Measurements from ENCODE around the gene LATS2.

The LATS2 gene

DNA sequence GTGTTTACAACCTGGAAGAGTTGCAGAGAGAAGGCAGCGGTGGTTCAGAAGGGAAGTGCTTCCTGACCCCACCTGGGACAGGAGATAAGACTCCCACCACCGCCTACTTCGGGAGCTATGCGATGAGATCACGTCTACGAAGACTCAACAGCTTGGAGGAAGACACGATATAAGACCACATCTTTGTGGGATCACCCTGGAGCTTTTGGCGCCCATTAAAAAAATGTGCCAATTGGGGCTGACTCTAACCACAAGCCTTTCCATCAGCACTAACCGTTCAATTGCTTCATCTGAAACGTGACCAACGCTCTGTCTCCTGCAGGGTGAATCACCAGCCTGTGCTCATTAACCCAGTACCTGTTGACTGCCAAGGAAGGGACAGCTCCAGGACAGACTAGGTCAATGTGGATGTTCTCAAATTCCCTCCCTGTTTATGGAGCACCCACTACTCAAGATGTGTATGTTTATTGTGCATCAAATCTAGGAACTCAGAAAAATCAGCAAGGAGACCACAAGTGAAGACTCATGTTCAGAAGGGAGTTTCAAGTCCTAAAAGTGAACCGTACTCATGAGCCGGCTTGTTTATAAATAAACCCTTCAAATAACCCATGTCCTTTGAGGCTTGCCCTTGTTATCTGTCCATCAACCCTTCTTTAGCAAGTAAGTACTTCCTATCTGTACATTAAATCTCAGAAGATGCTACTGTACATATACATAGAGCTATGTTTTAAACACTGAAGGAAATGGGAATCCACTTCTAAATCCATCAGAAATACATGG is 67.5 kb downstream of the LATS2 start:
- DNase-seq (ENCODE audit: low read depth in 3 of 3), result no peak

- no peak for DNase-seq (ENCODE audit: low read depth in 3 of 3)
Observed at GRCh38 chr13:20993211-20993610, 68.2 kb downstream of the LATS2 start.

DNA sequence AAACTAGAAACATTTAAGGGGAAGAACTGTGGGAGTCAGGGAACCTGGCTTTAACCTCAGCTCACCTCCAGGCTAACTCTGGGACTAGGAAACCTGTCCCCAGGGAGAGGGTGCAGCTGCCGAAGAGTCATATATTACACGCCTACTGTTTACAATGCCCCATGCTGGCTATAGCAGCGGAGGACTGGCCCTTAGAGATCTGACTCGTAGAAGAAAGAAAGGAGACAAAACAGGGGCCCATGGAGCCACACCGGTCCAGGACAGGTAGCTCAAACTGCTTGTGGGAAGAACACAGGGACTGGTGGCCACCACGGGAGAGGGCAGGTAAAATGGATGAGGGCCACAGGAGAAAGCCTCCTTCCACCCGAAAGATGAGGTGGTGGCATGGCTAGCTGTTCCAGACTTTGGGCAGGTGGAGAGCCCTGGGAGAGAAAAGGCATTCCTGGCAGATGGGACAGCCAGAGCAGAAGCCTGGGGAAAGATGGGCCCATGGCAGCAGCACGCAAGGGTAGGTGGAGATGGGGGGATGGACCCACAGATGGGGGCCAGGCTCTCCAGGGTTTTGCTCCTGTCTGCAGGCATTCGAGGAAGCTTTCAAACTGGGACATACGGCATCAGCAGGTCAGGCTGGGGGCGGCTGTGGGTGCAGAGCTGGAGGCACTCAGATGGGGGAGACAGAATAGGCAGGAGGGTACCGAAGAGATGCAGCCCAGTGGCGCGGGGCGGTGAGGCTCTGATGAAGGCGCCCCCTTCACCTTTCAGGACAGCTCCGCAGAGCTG is 69.5 kb downstream of the LATS2 start:
- no peak for DNase-seq (ENCODE audit: low read depth in 3 of 3)

- no peak for DNase-seq (ENCODE audit: low read depth in 3 of 3)
Observed at GRCh38 chr13:20990910-20991525, 70.4 kb downstream of the LATS2 start.

DNA sequence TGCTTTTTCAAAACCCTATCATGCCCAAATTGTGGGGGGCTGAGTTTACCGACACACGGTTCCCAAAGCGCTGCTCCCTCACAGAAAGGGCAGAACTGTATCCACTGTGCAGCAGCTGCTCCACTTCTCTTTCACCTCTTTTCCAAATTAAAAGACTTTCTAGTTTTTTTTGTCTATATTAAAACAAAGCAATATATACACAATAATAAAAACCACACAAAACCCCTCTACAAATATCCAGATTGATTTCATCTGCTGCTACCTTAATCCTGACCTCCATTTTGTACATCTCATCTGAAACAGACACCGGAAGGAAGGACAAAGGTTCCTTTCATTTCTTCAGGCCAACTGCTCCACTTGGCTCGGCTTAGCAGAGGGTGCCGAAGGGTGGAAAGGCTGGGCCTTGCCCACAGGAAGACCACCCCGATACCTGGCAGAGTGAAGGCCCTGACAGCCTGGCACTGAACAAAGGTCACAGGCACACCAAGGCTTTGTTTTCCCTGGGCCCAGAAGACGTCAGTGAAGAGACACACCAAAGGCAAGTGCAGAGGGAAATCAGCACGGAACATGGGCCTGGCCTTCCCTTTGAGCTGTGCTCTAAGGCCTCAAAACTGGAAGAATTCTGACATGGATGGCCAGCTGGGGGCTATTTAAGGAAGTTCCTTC is 71.6 kb downstream of the LATS2 start:
- no peak for DNase-seq (ENCODE audit: low read depth in 3 of 3)

- no peak for DNase-seq (ENCODE audit: low read depth in 3 of 3)
Observed at GRCh38 chr13:20988909-20989655, 72.3 kb downstream of the LATS2 start.

DNA sequence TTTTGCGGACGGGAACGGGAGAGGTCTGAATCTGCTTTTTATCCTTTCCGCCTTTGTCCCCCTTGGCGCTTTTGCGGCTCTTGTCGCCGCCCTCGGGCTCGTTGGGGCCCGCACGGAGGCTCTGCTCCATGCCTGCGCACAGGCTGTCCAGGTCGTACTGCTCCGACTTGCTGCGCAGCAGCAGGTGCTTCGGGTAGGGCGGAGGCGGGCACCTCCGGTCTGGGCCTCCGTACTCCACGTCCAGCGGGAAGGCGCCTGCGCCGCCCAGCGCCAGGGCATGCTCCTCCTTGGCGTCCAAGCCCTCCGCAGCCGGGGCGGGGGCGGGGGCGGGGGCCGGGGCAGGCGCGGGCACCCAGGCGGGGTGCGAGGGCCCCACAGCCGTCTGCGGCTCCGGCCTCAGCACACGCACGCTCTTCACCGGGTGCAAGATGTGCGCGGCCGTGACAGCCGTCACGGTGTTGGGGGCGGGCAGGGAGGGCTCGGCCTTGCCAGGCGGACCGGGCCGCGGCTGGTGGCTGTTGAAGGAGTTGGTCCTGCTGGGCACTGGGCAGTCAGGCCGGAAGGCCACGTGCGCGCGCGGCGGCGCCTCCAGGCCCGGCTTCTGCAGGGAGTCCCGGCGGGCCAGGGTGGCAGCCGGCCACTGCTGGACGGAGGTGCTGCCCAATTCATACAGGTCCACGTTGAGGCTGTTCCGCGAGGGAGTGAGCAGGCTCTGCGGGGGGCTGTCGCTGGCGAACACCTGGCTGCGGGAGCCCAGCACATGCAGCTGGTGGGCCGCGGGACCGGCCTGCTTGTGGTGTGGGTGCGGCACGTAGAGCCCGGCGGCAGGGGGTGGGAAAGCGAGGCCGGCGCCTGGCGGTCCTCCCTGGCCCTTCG is 73.1 kb downstream of the LATS2 start:
- no peak for DNase-seq (ENCODE audit: low read depth in 3 of 3)

DNA sequence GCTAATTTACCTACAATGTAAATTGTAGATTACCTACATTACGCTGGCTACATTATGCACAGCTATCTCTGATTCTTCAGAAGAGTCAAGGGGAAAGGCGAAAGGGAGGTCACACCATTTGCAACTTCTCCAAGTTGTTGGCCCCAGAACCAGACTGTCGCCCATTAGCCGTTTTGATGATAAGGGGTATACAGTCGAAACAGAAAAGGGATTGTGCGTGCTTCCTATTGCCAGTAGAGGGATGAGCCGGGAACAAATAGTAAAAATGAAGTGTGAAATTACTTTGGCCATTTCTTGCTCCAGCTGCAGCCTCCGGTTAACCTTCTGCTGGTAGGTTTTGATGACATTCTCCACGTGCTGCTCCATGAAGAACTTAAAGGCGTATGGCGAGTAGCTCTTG is 73.8 kb downstream of the LATS2 start:
- DNase-seq (ENCODE audit: low read depth in 3 of 3), result no peak

DNA sequence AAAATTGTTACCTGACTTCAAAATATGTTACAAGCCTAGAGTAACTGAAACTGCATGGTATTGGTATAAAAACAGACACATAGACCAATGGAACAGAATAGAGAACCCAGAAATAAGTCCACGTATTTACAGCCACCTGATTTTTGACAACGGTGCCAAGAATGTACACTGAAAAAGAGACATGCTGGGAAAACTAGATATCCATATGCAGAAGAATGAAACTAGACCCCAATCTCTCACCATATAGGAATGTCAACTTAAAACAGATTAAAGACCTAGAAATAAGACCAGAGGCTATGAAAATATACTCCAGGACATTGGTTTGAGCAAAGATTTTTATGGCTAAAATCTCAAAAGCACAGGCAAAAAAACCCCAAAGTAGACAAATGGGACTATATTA is 76.5 kb downstream of the LATS2 start:
- no peak for DNase-seq (ENCODE audit: low read depth in 3 of 3)

GRCh38 chr13:20983386-20983785 is 78.0 kb downstream of the LATS2 start:
- DNase-seq (ENCODE audit: low read depth in 3 of 3), result no peak

- DNase-seq (ENCODE audit: low read depth in 3 of 3), result no peak
Observed at GRCh38 chr13:20981370-20982095, 79.9 kb downstream of the LATS2 start.

- DNase-seq (ENCODE audit: low read depth in 3 of 3), result no peak
Observed at GRCh38 chr13:20980899-20981298, 80.5 kb downstream of the LATS2 start.

DNA sequence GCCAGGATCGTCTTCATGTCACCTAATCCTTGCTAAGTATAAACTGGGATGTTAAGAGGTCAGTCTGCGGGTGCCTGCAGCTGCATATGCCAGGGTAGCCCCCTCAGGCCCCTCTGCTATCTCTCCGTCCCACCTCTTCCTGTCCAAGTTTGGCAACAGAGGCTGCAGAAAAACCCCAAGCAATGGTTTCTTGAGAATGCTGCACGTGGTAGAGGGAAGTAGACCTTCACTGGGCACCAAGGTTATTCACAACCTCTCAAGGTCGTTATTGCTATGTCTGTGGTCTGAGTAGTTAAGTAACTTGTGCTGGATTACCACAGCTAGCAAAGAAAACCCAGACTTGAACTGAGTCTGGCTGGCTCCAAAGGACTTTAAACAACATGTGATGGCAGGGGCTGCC is 81.0 kb downstream of the LATS2 start:
- no peak for DNase-seq (ENCODE audit: low read depth in 3 of 3)

DNA sequence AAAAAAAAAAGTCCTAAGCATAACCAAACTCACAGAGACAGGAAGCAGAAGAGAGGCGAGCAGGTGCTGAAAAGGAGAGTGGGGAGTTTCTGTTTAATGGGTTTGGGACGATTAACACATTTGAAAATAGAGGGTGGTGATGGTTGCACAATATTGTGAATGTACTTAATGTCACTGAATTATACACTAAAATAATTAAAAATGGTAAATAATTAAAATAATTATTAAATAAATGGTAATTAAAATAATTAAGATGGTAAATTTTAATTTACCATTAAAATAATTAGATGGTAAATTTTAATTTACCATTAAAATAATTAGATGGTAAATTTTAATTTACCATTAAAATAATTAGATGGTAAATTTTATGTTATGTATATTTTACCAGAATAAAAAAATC is 84.0 kb downstream of the LATS2 start:
- DNase-seq (ENCODE audit: low read depth in 3 of 3), result no peak

GRCh38 chr13:20974981-20975585 is 86.3 kb downstream of the LATS2 start:
- DNase-seq (ENCODE audit: low read depth in 3 of 3), result no peak

DNA sequence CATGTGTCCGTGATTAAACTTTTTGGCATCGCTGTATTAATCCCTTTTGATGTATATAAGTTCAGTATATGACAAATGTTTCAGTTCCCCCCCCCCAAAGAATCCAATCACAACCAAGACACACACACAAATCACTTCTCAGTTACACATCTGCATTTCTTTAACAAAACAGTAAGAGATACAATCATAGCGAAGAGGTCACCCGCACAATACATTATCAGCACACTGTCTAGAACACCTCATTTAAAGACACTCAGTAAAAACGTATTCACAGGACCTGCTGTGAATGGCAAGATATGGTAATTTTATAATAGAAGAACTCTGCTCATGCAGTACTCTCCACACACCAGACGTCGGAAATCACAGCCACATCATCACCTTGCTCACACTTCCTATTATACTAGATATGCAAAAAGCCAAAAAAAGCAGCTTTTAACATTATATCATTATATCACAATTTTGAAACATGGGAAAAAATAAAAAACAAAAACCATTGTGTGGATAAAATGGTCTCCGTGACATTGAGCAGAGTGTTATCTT is 87.4 kb downstream of the LATS2 start:
- DNase-seq (ENCODE audit: low read depth in 3 of 3), result no peak

DNA sequence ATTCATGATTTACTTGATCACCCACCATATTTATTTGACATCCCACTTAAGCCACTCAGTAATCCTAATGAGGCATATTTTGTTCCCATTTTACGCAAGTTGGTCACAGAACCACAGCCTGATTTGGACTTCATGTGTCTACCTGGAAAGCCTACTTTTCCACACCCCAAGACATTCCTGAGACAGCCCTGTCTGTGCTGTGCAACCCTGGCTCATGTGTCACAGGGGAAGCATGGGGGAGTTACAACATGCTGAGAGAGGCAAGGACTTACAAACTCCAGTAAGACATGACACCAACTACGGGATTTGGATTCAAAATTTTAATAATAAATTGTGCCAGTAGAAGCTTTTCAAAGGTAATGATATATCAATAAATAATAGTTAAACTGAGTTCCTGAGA is 88.7 kb downstream of the LATS2 start:
- no peak for DNase-seq (ENCODE audit: low read depth in 3 of 3)

GRCh38 chr13:20969182-20969581 is 92.2 kb downstream of the LATS2 start:
- DNase-seq (ENCODE audit: low read depth in 3 of 3), result no peak

DNA sequence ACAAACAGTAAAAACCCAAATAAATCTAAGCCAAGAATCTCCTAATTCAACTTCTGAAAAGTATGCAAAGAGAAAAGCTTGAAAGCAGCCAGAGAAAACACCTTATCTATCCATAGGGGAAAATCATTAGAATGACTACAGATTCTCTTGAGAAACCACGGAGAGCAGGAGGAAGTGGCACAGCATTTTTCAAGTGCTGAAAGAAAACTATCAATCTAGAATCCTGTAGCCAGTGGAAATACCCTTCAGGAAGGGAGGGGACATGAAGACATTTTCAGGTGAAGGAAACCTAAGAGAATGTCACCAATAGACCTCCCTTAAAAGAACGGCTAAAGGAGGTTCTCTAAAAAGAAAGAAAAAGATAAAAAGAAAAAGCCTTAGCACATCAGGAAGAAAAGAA is 92.6 kb downstream of the LATS2 start:
- DNase-seq (ENCODE audit: low read depth in 3 of 3), result no peak

All from stimulated activated CD4-positive, alpha-beta T cell treated with anti-CD3 and anti-CD28 coated beads, TNF-alpha, amount 100 ng/mL, for 24 hours (primary cell).